MCF 10A (cell line): ENCODE measurements around the gene CISD1. TPM values are rescaled to one million over a fixed set of nuclear protein-coding genes. Genes with fewer than 3 reads are reported as not detected.

Experiments
- BruUV-seq: library from RNA; stranded (reverse); fragments of 400-500 nt; replicated peaks from 2 replicates; lab custom pipeline; 2021; lab: Mats Ljungman, UMichigan
- CTCF ChIA-PET: fragments of 300-600 bp; sonication (Branson Sonifier 250); formaldehyde crosslinking; extraction: SDS; loops from one replicate; lab custom pipeline; 2021; ENCODE audit warnings: antibody characterized with exemption, inconsistent platforms; lab: Yijun Ruan, JAX
- POLR2A ChIA-PET: fragments of 300-600, 350-650 bp; sonication (Branson Sonifier 250); formaldehyde crosslinking; extraction: SDS; loops from one replicate; lab custom pipeline; 2020; ENCODE audit warnings: antibody characterized with exemption, inconsistent platforms; lab: Yijun Ruan, JAX
- DNase-seq: peaks from one replicate; pipeline ENCODE4 v3.0.0-alpha.2; 2018; ENCODE audit not compliant: unreplicated experiment
- H3K27ac Mint-ChIP-seq: one replicate; pipeline ENCODE4 v1.8.0; 2022; ENCODE audit warnings: mild to moderate bottlenecking, low read depth, mixed read lengths; ENCODE audit not compliant: unreplicated experiment
- H3K27me3 Mint-ChIP-seq: one replicate; pipeline ENCODE4 v1.8.0; 2022; ENCODE audit warnings: mixed read lengths; ENCODE audit not compliant: insufficient read depth, unreplicated experiment
- H3K36me3 Mint-ChIP-seq: one replicate; pipeline ENCODE4 v1.8.0; 2022; ENCODE audit warnings: mild to moderate bottlenecking, moderate library complexity, mixed read lengths; ENCODE audit not compliant: insufficient read depth, unreplicated experiment
- H3K4me1 Mint-ChIP-seq: one replicate; pipeline ENCODE4 v1.8.0; 2022; ENCODE audit warnings: mixed read lengths; ENCODE audit not compliant: insufficient read depth, unreplicated experiment
- H3K4me3 Mint-ChIP-seq: one replicate; pipeline ENCODE4 v1.8.0; 2022; ENCODE audit warnings: mild to moderate bottlenecking, moderate library complexity, mixed read lengths; ENCODE audit not compliant: unreplicated experiment
- H3K9me3 Mint-ChIP-seq: one replicate; pipeline ENCODE4 v1.8.0; 2022; ENCODE audit warnings: mixed read lengths; ENCODE audit not compliant: unreplicated experiment
- intact Hi-C: fragments of 100-400 bp; cut with micrococcal nuclease; formaldehyde crosslinking; loops from 2 replicates; pipeline ENCODE4 v1.14.1; 2022
- total RNA-seq: library from RNA; stranded (reverse); gene quantifications from 2 replicates; pipeline ENCODE4 v1.2.3, GENCODE V29; 2022
- TF ChIP-seq, protein P1 (sequence below): fragments of 200-600 bp; IDR thresholded peaks from one replicate; pipeline ENCODE4 v1.8.0; 2022; ENCODE audit warnings: antibody characterized with exemption, mild to moderate bottlenecking; ENCODE audit not compliant: unreplicated experiment

Gene CISD1
- total RNA-seq, 1 experiment from 2014 or later: 58.0 TPM

DNA sequence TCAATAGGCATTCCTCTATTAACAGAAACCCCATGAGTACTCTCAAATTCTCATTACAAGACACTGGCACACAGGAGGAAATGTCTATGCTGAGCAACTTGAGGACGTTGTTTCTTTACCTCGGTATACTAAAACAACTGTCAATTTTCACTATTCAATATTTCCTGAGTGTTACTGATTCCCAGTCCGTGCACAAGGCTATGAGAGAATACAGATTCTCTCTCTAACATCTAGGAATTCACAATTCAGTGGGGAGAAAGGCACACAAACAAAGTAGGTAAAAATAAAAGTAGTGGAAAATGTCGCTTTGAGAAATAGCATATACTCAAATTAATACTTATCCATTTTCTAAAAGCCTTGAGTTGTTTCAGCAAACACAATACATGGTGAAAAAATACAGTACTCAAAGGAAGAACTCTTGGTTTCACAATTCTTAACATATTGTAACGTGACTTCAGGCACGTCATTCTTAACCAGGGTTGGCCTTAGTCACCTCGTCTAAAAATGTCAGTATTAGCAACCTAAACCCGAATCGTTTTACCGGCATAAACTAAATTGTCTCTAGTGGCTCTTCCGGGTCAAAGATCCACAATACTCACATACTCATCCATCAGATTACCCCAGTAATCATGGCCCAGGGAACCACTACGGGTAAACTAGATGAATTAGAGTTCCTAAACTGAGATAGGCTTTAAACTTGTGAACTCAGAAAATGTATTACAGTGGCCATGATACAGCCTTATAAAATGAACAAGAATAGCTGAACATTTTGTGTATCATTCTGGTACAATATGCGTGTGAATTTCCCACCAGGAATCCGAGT is 2.7 kb upstream of the CISD1 start:
- peak; percentile 66 for DNase-seq
- intact Hi-C loops: no loop called here
- Mint-ChIP-seq H3K27me3 (no peaks in the 10 kb centered on the region), H3K27ac (peak overlapping the region; percentile 96), H3K9me3 (no peaks in the 10 kb centered on the region), H3K4me3 (peak overlapping the region; percentile 98), H3K36me3 (peaks cover 20% of the 10 kb centered on the region), H3K4me1 (no peaks in the 10 kb centered on the region)
- TF ChIP-seq, protein P1, sequence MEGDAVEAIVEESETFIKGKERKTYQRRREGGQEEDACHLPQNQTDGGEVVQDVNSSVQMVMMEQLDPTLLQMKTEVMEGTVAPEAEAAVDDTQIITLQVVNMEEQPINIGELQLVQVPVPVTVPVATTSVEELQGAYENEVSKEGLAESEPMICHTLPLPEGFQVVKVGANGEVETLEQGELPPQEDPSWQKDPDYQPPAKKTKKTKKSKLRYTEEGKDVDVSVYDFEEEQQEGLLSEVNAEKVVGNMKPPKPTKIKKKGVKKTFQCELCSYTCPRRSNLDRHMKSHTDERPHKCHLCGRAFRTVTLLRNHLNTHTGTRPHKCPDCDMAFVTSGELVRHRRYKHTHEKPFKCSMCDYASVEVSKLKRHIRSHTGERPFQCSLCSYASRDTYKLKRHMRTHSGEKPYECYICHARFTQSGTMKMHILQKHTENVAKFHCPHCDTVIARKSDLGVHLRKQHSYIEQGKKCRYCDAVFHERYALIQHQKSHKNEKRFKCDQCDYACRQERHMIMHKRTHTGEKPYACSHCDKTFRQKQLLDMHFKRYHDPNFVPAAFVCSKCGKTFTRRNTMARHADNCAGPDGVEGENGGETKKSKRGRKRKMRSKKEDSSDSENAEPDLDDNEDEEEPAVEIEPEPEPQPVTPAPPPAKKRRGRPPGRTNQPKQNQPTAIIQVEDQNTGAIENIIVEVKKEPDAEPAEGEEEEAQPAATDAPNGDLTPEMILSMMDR: no peak
- POLR2A ChIA-PET: interaction anchor here (0.7 to 4.8 kb wide), 22 partner anchors 10 to 1715 kb away, joined by 3 to 42 read pairs (median 4); partner anchors contain the start of genes TFAM and UBE2D1
- CTCF ChIA-PET: interaction anchor here (0.6 kb wide), 1 partner anchor 146 kb away, joined by 3 read pairs; no protein-coding TSS in a partner anchor
- BruUV-seq: TSS peak; percentile 31

DNA sequence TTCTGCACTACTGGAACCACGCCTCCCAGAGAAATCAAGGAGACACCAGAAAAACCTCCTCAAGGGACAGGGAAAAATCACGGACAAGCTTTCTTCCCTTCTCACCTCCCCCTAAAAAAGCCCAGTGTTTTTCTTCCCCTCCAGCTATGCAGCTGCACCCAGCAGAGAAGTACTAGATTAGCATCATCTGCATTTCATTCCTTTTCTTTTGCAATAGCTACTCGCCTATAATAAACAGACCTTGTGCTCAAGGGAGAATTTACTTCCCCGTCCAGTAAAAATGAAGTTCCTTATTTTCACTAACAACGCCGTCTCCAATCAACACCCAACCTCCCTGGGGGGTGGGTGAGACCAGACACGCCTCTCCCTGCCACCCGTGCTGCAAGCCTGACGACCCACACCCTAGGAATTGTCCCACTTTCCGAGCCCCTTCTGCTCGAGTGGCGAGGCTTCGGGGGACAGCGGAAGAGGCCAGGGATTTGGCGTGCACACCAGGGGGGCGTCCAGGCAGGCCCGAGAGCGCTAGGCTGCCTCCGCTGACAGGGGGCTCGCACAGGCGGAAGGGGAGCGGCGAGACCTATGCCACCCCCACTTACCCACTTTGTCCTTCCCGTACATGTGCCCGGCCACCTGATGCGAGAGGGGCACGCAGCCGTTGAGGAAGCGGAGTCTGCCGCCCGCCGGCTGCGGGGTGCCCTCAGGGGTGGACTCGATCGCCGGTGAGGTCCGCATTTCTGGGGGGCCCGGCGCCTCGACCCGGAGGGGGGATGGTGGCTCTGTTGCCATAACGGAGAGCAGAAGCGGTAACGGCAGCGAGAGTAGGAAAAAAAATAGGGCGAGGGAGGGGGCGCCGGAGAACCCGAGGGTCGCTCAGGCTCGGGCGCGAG is 1.9 kb upstream of the CISD1 start:
- H3K9me3 Mint-ChIP-seq: no peaks in the 10 kb centered on the region
- TF ChIP-seq, protein P1: no peak
- no TSS peak for BruUV-seq
- no peaks in the 10 kb centered on the region for H3K27me3 Mint-ChIP-seq
- peak; percentile 67 for DNase-seq
- peak overlapping the region; percentile 96 for H3K27ac Mint-ChIP-seq
- H3K4me3 Mint-ChIP-seq: peak overlapping the region; percentile 98
- intact Hi-C loops: no loop called here
- H3K4me1 Mint-ChIP-seq: no peaks in the 10 kb centered on the region
- POLR2A ChIA-PET: interaction anchor here (0.6 to 4.8 kb wide), 30 partner anchors 9 to 1716 kb away, joined by 3 to 42 read pairs (median 4); partner anchors contain the start of genes TFAM and UBE2D1
- CTCF ChIA-PET: interaction anchor here (0.6 to 2.2 kb wide), 2 partner anchors 24 to 145 kb away, joined by 3 to 16 read pairs; no protein-coding TSS in a partner anchor
- peaks cover 25% of the 10 kb centered on the region for H3K36me3 Mint-ChIP-seq

DNA sequence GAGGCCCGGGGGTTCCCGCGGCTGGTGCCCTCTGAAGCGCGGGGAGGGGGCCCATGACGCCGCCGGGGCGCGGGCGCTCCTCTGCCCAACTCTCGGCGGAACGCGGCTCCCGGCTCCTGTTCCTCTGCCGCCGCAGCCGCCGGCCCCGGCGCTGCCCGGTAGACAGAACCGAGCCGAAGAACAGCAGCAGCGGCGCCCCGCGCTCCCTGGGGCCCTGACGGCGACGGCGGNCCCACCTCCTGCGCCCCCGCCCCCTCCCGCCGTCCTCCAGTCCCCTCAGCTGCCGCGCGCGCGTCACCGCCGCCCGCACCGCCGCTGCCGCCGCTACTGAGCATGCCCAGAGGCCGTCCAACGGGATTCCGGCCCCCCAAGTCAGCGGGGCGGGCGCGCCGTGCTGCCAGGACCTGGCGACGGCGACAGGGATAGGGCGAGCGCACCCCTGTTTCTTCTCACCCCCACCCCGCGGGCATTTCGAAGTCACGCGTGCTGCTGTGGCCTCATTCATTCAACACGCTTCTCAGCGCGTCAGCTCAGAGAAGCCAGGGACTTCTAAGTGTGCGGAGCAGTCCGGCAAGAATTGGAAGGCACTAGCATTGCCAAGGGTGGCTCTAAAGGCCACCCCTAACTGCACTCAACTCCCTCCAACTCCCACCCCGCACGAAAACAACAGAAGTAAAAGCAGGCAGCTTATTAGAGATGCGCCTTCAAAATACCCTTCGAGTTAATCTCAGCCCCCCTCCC is 1.1 kb upstream of the CISD1 start, which contains the start of gene IPMK:
IPMK (minus strand) TSS at position 182 of the 741 bp plus-strand sequence. CDS start 283 bp downstream, outside the sequence.
- no peaks in the 10 kb centered on the region for H3K4me1 Mint-ChIP-seq
- TF ChIP-seq, protein P1: no peak
- H3K27ac Mint-ChIP-seq: peak within 1 kb of the TSS; percentile 96
- intact Hi-C loops: no loop called here
- ChIA-PET CTCF (interaction anchor here (1.3 to 2.2 kb wide), 3 partner anchors 23 to 91 kb away, joined by 4 to 16 read pairs (median 5); no protein-coding TSS in a partner anchor), POLR2A (interaction anchor here (0.6 to 4.8 kb wide), 23 partner anchors 10 to 1637 kb away, joined by 3 to 45 read pairs (median 5); partner anchors contain the start of genes TFAM and UBE2D1)
- no TSS peak for BruUV-seq
- no peaks in the 10 kb centered on the region for H3K27me3 Mint-ChIP-seq
- peak; percentile 87 for DNase-seq
- H3K9me3 Mint-ChIP-seq: no peaks in the 10 kb centered on the region
- peaks cover 27% of the 10 kb centered on the region for H3K36me3 Mint-ChIP-seq
- peak within 1 kb of the TSS; percentile 98 for H3K4me3 Mint-ChIP-seq
